ENCODE results near the gene PHF20. TPM values are rescaled to one million over a fixed set of nuclear protein-coding genes. Genes with fewer than 3 reads are reported as not detected.

Gene PHF20
- polyA plus RNA-seq, 1 donor from 2014 or later = 49.2 TPM

DNA sequence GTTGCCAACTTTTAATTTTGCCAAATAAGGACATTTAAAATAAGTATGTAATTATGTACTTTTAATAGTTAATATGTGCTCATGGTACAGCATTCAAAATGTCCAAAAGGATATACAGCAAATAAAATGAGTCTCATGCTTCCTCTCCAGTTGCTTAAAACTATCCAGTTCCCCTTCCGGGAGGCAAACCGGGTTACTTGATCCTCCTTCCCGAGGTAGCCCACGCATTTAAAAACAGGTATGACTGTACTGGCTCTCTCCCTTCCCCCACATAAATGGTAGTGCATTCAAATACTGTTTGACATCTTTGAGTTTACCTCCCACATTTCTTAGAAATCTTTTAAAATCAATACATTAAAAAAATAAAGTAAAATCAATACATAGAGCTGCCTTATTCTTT, 66.4 kb downstream of the PHF20 start:
- Histone ChIP-seq H3K27me3 (ENCODE audit: insufficient read depth, low read depth, low read length) (no peaks in the 10 kb centered on the region), H2AFZ (ENCODE audit: low read depth, low read length) (no peak overlapping the region), H3K9me2 (ENCODE audit: insufficient read depth, low read length) (no peaks in the 10 kb centered on the region), H4K20me1 (ENCODE audit: insufficient read depth) (no peaks in the 10 kb centered on the region), H3K4me3 (ENCODE audit: low read length) (no peak overlapping the region), H3K9me3 (ENCODE audit: low read length) (peaks cover 3% of the 10 kb centered on the region), H3F3A (ENCODE audit: insufficient read depth, low read length, poor library complexity, severe bottlenecking) (no peaks in the 10 kb centered on the region), H3K79me2 (replicated peaks; ENCODE audit: insufficient read depth, low read length) (no peaks in the 10 kb centered on the region), H3K27ac (ENCODE audit: low read length) (no peak overlapping the region), H3K9ac (ENCODE audit: low read length) (no peak overlapping the region), H3K36me3 (ENCODE audit: insufficient read depth, low read length) (no peaks in the 10 kb centered on the region), H3K4me2 (ENCODE audit: low read length) (no peak overlapping the region)
- TF ChIP-seq EP300 (conservative IDR thresholded peaks at IDR 0.05; ENCODE audit: poor library complexity, severe bottlenecking) (no peak), TAF1 (IDR thresholded peaks at IDR 0.05; ENCODE audit: low read depth) (no peak), SMC3 (conservative IDR thresholded peaks at IDR 0.05; ENCODE audit: poor library complexity) (no peak), POLR2AphosphoS5 (IDR thresholded peaks at IDR 0.05) (no peak), EZH2 (IDR thresholded peaks at IDR 0.05; ENCODE audit: borderline replicate concordance, insufficient read depth, low read length, poor library complexity, severe bottlenecking) (no peak)
- TF ChIP-seq, protein P1, sequence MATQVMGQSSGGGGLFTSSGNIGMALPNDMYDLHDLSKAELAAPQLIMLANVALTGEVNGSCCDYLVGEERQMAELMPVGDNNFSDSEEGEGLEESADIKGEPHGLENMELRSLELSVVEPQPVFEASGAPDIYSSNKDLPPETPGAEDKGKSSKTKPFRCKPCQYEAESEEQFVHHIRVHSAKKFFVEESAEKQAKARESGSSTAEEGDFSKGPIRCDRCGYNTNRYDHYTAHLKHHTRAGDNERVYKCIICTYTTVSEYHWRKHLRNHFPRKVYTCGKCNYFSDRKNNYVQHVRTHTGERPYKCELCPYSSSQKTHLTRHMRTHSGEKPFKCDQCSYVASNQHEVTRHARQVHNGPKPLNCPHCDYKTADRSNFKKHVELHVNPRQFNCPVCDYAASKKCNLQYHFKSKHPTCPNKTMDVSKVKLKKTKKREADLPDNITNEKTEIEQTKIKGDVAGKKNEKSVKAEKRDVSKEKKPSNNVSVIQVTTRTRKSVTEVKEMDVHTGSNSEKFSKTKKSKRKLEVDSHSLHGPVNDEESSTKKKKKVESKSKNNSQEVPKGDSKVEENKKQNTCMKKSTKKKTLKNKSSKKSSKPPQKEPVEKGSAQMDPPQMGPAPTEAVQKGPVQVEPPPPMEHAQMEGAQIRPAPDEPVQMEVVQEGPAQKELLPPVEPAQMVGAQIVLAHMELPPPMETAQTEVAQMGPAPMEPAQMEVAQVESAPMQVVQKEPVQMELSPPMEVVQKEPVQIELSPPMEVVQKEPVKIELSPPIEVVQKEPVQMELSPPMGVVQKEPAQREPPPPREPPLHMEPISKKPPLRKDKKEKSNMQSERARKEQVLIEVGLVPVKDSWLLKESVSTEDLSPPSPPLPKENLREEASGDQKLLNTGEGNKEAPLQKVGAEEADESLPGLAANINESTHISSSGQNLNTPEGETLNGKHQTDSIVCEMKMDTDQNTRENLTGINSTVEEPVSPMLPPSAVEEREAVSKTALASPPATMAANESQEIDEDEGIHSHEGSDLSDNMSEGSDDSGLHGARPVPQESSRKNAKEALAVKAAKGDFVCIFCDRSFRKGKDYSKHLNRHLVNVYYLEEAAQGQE (IDR thresholded peaks at IDR 0.05; ENCODE audit: borderline replicate concordance) = no peak

DNA sequence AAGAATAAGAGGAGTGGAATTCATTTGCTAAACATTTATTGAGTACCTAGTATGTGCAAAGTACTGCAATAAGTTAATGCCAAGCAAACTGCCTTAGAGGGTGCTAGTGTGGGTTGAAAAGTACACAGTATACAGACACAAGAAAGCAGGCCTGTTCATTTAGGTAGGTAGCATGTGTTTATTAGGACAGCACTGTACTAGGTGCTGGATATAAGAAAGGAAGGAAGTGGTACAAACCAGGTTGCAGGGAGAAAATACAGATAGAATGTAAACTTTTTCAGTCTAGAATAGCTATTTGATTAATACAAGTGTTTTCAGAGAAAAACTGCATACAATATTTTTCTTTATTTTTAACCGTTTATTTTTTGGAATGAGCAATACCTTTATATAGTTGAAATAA, 68.1 kb downstream of the PHF20 start:
- no peak for TF ChIP-seq TAF1 (IDR thresholded peaks at IDR 0.05; ENCODE audit: low read depth)
- TF ChIP-seq, protein P2, sequence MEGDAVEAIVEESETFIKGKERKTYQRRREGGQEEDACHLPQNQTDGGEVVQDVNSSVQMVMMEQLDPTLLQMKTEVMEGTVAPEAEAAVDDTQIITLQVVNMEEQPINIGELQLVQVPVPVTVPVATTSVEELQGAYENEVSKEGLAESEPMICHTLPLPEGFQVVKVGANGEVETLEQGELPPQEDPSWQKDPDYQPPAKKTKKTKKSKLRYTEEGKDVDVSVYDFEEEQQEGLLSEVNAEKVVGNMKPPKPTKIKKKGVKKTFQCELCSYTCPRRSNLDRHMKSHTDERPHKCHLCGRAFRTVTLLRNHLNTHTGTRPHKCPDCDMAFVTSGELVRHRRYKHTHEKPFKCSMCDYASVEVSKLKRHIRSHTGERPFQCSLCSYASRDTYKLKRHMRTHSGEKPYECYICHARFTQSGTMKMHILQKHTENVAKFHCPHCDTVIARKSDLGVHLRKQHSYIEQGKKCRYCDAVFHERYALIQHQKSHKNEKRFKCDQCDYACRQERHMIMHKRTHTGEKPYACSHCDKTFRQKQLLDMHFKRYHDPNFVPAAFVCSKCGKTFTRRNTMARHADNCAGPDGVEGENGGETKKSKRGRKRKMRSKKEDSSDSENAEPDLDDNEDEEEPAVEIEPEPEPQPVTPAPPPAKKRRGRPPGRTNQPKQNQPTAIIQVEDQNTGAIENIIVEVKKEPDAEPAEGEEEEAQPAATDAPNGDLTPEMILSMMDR (IDR thresholded peaks at IDR 0.05; ENCODE audit: poor library complexity, severe bottlenecking) = no peak
- no peak for TF ChIP-seq EP300 (conservative IDR thresholded peaks at IDR 0.05; ENCODE audit: poor library complexity, severe bottlenecking)
- no peak for TF ChIP-seq POLR2AphosphoS5 (IDR thresholded peaks at IDR 0.05)
- TF ChIP-seq RAD21 (conservative IDR thresholded peaks at IDR 0.05) = no peak
- TF ChIP-seq SMC3 (conservative IDR thresholded peaks at IDR 0.05; ENCODE audit: poor library complexity) = no peak
- no peak for TF ChIP-seq EZH2 (IDR thresholded peaks at IDR 0.05; ENCODE audit: borderline replicate concordance, insufficient read depth, low read length, poor library complexity, severe bottlenecking)
- TF ChIP-seq, protein P1 (IDR thresholded peaks at IDR 0.05; ENCODE audit: borderline replicate concordance) = no peak
- TF ChIP-seq MXI1 (conservative IDR thresholded peaks at IDR 0.05; ENCODE audit: poor library complexity, severe bottlenecking) = no peak
- no peaks in the 10 kb centered on the region for H3K9me2 ChIP-seq (ENCODE audit: insufficient read depth, low read length)
- H3F3A ChIP-seq (ENCODE audit: insufficient read depth, low read length, poor library complexity, severe bottlenecking) = no peaks in the 10 kb centered on the region
- H3K4me2 ChIP-seq (ENCODE audit: low read length) = no peak overlapping the region
- no peak overlapping the region for H2AFZ ChIP-seq (ENCODE audit: low read depth, low read length)
- H3K9ac ChIP-seq (ENCODE audit: low read length) = no peak overlapping the region
- H3K36me3 ChIP-seq (ENCODE audit: insufficient read depth, low read length) = no peaks in the 10 kb centered on the region
- H3K79me2 ChIP-seq (replicated peaks; ENCODE audit: insufficient read depth, low read length) = no peaks in the 10 kb centered on the region
- peaks cover 3% of the 10 kb centered on the region for H3K9me3 ChIP-seq (ENCODE audit: low read length)
- no peaks in the 10 kb centered on the region for H4K20me1 ChIP-seq (ENCODE audit: insufficient read depth)
- H3K4me3 ChIP-seq (ENCODE audit: low read length) = no peak overlapping the region
- no peak overlapping the region for H3K27ac ChIP-seq (ENCODE audit: low read length)
- no peaks in the 10 kb centered on the region for H3K27me3 ChIP-seq (ENCODE audit: insufficient read depth, low read depth, low read length)
